HG03571 (cell line): ENCODE results near the gene PEA15.

ENCODE experiments used
- ATAC-seq: cut with Tn5 transposase; IDR thresholded peaks from one replicate; pipeline ENCODE4 v1.9.1; 2021; ENCODE audit not compliant: unreplicated experiment

The PEA15 gene, protein sequence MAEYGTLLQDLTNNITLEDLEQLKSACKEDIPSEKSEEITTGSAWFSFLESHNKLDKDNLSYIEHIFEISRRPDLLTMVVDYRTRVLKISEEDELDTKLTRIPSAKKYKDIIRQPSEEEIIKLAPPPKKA

DNA sequence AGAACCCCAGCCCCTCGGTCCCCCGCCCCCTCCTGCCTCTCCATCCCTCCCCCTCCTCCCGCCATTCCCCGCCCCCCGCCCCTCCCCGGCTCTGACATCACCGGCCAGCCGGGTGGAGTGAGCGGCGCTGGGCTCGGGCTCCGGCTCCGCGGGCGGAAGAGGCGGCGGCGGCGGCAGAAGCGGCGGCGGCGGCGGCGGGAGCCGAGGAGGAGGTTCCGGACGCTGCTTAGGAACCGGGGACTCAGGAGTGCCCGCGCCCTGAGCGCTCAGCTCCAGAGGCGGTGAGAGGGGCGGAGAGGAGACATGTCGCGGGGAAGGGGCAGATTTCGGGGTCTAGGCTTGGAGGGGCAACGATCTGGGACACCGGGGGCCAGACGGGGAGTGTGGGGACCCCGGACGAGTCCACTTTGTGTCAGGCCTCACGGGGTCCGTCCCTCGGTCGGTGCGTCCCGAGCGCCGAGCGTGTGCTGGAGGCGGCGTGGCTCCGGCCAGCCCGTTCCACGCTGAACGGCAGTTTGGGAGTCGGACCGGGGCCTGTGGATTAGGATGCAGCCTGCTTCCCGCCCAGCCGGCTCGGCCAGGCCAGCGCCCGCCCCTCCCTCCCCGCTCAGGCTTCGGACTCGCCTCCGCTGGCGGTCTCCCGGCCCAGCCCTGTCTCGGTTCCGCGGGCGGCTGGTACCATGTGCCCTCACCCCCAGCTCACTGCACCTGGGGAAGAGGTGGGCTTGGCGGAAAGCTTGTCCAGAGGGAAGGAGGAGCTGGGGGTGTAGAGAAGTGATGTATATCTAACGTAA is at the start of gene PEA15:
Gene PEA15, plus strand, starts transcription at position 143 of the 794 bp plus-strand sequence. CDS start 6,161 bp downstream, outside the sequence.
- ATAC-seq = peak; percentile 43

GRCh38 chr1:160156361-160156760 is 48.8 kb upstream of the PEA15 start:
- ATAC-seq = no peak

DNA sequence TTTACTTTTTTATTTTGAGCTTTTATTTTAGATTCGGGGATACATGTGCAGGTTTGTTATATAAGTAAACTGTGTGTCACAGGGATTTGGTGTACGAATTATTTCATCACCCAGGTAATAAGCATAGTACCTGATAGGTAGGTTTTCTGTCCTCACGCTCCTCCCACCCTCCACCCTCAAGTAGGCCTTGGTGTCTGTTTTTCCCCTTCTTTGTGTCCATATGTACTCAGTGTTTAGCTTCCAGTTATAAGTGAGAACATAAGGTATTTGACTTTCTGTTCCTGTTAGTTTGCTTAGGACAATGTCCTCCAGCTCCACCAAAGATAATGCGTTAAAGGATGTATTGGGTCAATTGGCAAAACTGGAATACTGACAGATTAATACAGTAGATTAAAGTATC is 48.0 kb upstream of the PEA15 start:
- no peak for ATAC-seq

GRCh38 chr1:160158031-160158430 is 47.2 kb upstream of the PEA15 start:
- ATAC-seq = no peak

- ATAC-seq = no peak
These were observed 46.6 kb upstream of the PEA15 start for GRCh38 chr1:160158534-160158933.

DNA sequence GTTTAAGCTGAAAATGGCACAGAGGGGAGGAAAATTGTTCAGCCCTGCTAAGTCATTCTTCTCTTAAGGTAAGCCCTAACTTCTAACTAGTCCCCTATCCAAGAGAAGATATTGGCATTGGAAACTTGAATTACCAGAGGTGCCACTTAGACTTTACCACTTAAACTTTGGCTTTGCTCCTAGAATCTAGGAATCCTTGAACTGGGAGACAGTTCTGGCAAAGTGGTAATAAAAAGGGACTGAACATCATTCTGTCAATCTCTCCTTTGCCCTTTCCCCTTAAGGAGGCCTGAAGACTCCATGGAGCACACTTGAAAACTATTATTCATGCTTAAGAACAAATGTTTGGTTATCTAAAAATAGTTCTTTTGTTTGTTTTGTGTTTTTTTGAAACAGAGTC is 45.3 kb upstream of the PEA15 start:
- ATAC-seq = no peak

DNA sequence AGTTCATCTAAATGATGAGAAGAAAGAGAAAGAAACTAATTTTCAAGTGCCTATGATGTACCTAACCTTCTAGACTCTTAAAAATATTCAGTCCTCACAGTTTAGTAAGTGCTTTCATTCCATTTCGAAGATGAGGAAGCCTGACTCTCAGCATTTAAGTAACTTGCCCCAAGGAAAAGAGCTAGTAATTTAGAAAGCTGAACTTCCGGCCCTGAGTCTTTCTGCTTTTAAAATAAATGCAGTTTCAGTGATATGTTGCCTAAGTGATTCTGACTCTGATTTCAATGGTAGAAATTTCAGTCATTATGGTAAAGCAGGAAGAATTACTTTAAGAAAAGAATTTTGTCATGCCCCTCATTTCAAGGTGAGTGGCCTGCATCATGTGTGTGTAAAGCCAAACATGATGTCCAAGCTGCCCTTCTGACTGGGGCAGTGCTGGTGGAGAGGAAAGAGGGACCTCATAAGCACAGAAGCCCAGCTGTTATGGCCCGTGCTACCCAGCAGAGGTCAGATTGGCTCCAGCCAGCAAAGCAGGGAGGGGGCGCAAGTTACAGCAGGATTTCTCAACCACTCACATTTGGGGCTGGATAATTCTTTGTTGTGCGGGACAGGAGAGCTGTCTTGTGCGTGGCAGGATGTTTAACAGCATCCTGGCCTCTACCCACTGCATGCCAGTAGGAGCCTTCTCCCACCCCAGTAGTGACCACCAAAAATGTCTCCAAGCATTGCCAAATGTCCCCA is 43.0 kb upstream of the PEA15 start:
- no peak for ATAC-seq

- no peak for ATAC-seq
These were observed 42.3 kb upstream of the PEA15 start for GRCh38 chr1:160162931-160163330.

DNA sequence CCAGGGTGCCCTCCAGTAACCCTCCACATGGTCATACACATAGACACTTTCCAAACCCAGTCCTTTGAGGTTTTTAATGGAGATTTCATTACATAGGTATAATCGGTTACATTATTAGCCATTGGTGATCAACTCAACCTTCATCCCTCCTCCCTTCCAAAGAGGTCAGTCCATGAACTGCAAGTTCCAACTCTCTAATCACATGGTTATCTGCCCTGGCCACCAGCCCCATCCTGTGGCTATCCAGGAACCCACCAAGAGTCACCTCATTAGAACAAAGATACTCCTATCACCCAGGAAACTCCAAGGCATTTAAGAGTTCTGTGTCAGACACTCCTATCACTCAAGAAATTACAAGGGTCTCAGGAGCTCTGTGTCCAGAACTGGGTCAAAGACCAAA is 41.6 kb upstream of the PEA15 start:
- no peak for ATAC-seq

- no peak for ATAC-seq
These were observed 41.1 kb upstream of the PEA15 start for GRCh38 chr1:160164121-160164520.

DNA sequence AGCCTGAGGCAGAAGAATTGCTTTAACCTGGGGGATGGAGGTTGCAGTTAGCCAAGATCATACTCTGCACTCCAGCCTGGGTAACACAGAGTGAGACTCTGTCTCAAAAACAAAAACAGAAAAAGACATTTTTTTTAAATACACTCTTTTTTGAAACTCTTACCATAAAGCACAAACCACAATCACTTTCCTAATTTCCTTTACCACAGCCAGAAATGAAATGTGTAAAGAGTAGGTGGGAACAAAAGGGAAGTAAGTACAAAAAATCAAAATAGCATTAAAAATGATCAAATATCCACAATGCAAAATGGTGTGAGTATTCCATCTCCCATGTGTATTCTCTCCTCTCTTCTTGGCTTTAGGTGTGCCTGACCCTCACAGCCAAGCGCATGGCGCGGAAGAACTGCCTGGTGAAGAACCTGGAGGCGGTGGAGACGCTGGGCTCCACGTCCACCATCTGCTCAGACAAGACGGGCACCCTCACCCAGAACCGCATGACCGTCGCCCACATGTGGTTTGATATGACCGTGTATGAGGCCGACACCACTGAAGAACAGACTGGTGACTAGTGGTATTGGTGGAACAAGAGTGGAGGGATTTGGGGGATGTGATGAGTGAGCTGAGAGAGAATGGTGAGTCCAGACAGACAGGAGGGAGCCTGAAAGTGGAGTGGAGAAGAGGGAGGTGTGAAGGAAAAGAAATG is 38.9 kb upstream of the PEA15 start:
- no peak for ATAC-seq

DNA sequence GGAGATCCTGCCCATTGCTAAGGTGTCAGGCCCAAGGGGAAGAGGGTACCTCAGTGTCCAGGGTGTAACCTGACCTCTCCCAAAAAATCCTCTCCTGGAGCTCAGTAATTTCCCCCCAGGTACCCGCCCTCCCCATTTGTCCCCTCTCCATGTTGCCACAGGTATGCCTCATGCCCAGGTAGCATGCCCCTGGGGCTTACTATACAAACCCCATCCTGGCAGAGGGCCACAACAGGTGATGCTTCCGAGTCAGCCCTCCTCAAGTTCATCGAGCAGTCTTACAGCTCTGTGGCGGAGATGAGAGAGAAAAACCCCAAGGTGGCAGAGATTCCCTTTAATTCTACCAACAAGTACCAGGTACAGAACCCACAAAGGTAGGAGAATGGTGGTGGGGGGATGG is 38.1 kb upstream of the PEA15 start:
- no peak for ATAC-seq

DNA sequence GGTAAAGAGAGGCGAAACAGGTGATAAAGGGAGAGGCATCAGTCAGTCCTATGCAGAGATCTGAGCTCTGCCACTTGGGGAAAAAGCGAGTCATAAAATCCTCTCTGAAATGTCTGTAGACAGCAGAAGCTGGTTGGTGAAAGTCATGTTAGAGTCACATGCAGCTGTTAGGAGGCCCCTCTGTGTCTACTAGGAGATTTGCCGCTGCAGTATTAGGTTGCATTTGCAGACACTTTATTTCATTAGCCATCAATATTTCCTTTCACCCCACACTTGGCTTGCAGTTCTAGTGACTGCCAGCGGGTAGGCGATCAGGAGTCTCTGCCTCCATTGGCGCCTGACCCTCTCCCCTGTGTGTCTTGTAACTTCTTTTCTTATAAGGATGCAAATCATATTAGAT is 37.6 kb upstream of the PEA15 start:
- no peak for ATAC-seq

DNA sequence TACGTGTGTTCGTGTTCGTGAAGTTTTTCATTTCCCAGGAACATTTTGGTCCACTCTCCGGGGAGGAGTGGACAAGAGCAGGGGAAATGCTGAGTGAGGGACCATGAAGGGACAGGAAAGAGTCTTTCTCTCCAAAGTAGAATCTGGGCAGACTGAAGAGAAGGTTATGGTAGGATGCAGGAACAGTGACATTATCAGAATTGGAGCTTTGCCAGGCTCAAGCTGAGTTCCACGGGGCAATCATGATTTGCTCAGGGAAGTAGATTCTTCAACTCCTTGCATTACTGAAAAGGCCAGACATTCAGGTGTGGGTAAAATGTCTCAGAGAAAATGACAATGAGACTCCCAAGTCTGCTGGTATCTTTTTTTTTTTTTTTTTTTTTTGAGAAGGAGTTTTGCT is 37.2 kb upstream of the PEA15 start:
- ATAC-seq = no peak

DNA sequence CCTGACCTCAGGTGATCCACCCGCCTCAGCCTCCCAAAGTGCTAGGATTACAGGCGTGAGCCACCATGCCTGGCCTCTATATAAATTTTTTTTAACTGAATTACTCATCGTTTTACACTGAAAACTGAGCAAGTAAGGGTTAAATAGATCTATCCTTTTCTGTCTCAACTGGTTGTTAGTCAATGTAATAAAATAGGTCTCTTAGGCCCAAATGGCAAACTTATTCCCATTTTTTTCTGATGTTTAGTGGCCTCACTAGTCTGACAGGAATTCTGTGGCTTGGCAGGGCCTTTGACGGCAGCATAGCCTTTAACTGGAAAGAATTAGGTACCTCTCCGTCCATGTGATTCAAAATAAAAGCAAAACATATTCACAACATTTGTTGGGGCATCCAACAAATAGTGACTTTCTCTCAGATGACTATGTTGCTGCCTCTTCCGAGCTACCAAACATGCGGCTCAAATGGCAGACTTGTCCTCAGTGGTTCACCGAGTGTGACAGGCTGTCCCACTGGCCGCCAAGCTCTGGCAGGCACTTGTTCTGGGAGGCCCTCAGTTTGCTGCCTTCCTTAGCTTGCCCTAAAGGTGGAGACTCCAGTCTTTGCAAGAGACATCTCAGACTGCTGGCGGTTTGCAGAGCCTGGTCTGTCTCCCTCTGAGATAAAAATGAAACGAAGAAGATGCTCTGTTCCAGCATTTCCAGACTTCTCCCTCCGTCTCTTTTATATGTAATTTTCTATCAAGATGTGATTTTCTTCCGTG is 36.4 kb upstream of the PEA15 start:
- no peak for ATAC-seq

GRCh38 chr1:160169553-160170399 is 35.4 kb upstream of the PEA15 start:
- ATAC-seq = peak; percentile 69

DNA sequence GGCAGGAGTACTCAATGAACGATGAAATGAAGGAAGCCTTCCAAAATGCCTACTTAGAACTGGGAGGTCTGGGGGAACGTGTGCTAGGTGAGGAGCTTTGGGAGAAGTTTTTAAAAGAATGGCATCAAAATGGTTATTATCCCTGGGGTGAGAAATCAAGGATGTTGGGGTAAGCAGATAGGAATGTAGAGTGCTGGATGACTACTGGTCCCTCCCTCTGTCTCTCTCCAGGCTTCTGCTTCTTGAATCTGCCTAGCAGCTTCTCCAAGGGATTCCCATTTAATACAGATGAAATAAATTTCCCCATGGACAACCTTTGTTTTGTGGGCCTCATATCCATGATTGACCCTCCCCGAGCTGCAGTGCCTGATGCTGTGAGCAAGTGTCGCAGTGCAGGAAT is 33.8 kb upstream of the PEA15 start:
- ATAC-seq = no peak

- no peak for ATAC-seq
These were observed 33.2 kb upstream of the PEA15 start for GRCh38 chr1:160171980-160172379.

- no peak for ATAC-seq
These were observed 28.0 kb upstream of the PEA15 start for GRCh38 chr1:160177231-160177630.

DNA sequence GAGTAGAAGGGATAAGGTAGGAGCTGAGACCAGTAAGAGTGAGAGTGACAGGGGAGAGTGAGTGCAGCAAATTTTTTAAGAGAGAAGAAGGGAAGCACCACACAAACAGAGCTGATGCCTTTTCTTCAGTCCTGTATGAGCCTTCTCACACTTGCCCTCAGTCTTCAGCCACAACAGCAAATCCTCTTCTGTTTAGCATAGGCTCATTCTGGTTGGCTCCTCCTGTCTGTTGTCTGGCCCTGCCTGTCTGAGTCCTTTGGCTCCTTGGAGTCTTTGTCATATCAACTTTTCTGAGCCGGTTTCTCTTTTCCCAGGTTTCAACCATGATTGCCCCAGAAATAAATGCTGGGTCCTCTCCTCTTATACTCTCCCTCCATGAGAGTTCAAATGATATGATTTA is 27.5 kb upstream of the PEA15 start:
- ATAC-seq = no peak
